HG03457 (cell line): ENCODE results near the gene EGFR.

Experiments used
- ATAC-seq: cut with Tn5 transposase; IDR thresholded peaks from one replicate; pipeline ENCODE4 v1.9.1; 2021; ENCODE audit warnings: moderate number of reproducible peaks; ENCODE audit not compliant: unreplicated experiment

The EGFR gene

GRCh38 chr7:55142919-55143600, 124.2 kb downstream of the EGFR start:
- ATAC-seq = no peak

GRCh38 chr7:55144333-55145317, 125.8 kb downstream of the EGFR start:
- ATAC-seq = no peak

GRCh38 chr7:55145606-55146005, 126.8 kb downstream of the EGFR start:
- ATAC-seq = no peak

DNA sequence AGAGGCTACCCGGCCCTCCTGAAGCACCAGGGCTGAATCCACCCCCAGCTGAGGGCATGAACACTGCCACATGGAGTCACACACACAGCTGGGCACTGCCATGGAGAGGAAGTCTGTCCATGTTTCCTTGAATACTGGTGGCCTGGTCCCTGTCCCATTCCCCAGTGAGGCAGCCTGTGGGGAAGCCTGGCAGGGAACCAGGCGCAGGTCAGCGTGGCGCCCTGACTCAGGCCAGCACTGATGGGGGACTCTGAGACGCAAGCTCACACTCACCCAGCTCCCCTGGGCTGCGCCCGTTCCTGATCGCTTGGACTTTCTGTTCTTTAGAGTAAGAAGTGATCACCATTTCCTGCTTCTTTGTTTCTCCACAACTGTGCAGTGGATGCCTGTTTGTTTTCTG, 128.3 kb downstream of the EGFR start:
- ATAC-seq = no peak

DNA sequence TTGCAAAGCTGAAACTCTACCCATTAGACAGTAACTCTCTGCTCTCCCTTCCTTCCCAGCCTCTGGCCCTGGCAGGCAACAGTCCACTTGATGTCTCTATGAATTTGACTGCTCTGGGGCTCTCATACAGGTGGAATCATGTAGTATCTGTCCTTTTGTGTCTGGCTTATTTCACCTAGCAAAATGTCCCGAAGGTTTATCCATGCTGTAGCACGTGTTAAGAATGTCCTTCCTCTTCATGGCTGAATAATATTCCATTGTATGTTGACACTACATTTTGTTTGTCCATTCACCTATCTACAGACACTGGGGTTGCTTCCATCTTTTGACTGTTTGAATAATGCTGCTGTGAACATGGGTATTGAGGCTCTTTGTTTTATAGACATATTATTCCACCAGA, 128.9 kb downstream of the EGFR start:
- no peak for ATAC-seq

DNA sequence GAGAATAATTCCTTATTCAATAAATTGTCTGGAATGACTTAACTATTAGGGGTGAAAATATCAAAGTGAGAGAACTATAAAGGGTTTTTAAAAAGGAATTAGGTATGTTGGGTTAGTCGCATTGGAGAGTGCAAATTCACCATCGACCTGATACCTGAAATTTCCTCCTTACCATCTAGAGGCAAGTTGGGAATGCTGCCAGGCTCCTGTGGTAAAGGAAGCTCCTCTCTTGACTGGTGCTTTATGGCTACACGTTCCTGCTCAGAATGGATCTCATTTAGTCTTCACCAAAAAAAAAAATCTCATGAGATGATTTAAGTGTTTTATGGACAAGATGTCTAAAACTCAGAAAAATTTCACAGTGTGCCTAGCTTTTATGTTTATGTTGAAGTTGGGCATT, 129.8 kb downstream of the EGFR start:
- no peak for ATAC-seq

GRCh38 chr7:55149001-55149400, 130.2 kb downstream of the EGFR start:
- ATAC-seq = no peak

- ATAC-seq = no peak
Measured at GRCh38 chr7:55150166-55150565, 131.3 kb downstream of the EGFR start.

GRCh38 chr7:55150709-55151451, 132.1 kb downstream of the EGFR start:
- no peak for ATAC-seq

- no peak for ATAC-seq
Measured at GRCh38 chr7:55152516-55152915, 133.7 kb downstream of the EGFR start.

- ATAC-seq = no peak
Measured at GRCh38 chr7:55154096-55154495, 135.3 kb downstream of the EGFR start.

- ATAC-seq = no peak
Measured at GRCh38 chr7:55155351-55156117, 136.7 kb downstream of the EGFR start.

GRCh38 chr7:55156919-55157763, 138.3 kb downstream of the EGFR start:
- no peak for ATAC-seq

DNA sequence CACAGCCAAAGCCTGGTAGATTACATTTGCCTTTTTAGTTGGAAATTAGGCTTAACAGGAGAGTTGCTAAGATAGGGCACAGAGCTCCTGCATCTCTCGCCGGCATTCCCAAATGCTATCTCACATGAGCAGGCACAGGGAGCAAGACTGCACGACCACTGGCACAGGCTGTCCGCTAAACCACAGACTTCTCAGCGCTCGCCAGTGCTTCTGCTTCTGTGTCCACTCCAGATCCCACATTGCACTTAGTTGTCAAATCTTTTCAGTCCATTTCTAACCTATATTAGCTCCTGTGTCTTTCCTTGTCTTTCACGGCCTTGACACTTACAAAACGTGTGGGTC, 138.9 kb downstream of the EGFR start:
- ATAC-seq = no peak

DNA sequence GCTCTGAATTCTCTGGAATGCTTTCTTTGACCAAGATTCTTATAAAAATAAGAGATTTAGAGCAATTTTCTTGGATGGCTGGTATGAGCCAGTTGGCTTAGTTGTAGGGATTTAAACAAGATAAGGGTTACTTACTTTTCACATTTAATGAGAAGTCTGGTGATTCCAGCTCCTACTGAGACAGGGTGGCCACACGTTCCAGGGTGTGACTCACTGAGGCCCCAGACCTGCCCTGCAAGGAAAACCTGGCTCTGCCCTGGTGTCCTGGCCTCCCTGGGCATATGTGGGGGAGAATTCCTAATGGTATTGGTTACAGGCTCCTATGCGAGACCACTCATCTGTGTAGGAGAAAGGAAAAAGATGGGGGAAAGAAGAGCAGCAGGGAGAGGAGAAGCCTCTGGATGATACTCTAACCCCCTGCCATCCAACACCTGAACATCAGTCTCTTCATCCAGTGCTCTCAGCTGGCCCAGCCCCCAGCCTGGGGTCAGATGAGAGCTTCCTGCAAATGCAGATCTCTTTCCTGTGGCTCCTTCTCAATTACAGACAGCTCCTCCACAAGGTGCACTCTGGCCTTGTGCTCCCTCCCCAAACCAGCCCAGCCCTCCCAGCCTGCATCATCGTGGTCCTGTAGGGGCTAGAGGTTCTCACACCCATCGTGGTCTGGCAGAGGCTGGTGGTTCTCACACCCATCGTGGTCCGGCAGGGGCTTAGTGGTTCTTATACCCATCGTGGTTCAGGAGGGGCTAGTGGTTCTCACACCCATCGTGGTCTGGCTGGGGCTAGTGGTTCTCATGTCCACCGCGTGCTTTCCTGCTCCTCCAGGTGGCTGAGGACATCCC, 139.9 kb downstream of the EGFR start:
- ATAC-seq = no peak

DNA sequence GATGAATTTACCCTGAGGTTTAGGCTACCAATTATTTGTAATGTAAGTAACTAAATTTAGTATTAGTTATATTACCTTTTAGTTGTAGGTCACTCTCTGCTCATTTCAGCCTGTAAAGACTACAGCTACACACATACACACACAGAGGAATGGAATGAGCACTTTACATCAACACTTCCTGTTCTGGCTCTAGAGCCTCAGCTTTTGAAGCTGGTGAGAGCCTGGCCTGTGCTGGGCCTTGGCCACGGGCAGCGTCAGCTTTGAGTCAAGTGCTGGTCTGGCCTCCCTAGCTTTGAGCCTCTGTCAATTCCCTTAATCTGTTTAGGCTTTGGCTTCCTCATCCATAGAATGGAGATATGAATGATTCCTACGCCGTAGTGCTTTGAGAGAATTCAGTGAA, 141.7 kb downstream of the EGFR start:
- ATAC-seq = no peak

DNA sequence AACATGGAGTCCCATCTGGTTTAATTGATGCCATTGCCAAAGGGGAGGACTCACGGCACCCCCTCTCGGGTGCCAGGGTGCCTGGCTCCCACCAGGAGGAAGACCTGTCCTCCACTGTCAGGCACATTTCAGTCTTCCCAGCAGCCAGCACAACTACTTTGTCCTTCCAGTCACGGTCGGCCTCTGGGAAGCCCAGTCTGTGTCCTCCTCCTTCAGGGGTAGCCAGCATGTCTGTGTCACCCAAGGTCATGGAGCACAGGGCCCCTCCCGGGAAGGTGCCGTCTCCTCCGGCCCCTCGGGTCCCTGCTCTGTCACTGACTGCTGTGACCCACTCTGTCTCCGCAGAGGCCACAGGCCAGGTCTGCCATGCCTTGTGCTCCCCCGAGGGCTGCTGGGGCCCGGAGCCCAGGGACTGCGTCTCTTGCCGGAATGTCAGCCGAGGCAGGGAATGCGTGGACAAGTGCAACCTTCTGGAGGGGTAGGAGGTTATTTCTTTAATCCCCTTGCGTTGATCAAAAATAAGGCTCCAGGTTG, 142.4 kb downstream of the EGFR start:
- ATAC-seq = no peak

DNA sequence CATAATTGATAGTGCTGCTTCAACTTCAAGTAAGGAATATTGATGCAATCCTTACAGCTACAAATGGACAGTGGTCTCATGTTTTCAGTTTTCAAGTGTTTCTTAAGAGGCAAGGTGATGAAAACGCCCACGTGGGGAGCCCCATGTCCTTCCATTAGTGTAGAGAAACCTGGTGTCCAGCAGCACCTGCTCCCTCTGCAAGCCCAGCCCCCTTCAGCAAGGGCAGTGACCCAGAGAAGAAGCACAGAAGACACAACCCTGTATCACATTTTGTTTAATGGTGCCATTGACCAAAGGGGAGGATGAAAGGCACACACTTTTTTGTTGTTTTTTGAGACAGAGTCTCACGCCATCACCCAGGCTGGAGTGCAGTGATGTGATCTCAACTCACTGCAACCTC, 143.7 kb downstream of the EGFR start:
- no peak for ATAC-seq

DNA sequence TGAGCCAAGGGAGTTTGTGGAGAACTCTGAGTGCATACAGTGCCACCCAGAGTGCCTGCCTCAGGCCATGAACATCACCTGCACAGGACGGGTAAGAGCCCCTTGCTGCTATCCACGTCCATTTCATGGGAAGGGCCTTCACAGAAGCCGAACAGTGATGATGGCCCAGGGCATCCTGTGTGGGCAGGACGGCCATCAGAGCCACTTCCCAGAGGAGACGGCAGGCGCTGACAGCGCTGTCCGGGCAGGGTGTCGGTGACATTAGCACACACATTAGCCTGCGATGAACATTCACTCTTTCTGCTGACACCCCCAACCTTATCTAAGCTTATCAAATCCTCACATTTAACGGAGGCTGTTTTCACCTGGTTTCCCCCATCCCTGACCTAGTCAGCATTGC, 144.9 kb downstream of the EGFR start:
- no peak for ATAC-seq
